ENCODE results near the gene C5. TPM values are rescaled to one million over a fixed set of nuclear protein-coding genes. Genes with fewer than 3 reads are reported as not detected.
A peak's percentile ranks its signal among the peaks of the same experiment; 100 is the strongest.

Gene C5
- polyA plus RNA-seq, 3 donors: 2.7 to 14.1 (median 3.0) TPM

DNA sequence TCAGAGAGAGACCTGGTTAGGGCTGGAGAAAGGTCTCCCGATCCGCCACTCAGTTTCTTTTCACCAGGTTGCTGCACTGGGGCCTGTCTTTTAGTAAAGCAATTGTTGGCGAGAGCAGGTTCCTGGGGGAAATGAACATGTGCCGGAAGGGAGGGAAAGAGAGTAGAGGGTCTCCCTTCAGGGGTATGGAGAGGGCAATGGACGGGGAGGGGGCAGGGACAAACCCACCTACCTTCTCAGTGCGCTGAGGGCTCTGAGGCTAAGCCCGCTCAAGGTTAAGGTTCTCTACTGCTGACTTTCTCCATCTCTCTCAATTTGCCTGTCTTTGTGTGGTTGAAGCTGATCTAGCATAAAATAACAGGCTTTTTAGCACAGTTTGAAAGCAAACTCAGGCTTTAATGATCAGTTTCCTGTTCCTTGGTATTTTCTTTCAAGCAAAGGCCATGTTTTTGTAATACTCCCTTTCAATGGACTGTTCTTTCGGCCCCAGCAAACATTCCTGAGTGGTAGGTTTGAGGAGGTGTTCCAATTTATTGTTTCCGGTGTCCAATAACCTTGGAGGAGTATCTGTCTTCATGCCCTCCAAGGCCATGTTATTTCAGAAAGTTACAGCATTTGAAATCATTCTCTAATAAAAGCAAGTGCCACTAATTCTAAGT lies 98.0 kb downstream of the C5 start:
- 92 to 95% (median 93%) methylated on average over 9 of the region's 9 CpGs for WGBS, 3 donors
- H3K27ac ChIP-seq (ENCODE audit: low read depth, low read length): no peak overlapping the region

DNA sequence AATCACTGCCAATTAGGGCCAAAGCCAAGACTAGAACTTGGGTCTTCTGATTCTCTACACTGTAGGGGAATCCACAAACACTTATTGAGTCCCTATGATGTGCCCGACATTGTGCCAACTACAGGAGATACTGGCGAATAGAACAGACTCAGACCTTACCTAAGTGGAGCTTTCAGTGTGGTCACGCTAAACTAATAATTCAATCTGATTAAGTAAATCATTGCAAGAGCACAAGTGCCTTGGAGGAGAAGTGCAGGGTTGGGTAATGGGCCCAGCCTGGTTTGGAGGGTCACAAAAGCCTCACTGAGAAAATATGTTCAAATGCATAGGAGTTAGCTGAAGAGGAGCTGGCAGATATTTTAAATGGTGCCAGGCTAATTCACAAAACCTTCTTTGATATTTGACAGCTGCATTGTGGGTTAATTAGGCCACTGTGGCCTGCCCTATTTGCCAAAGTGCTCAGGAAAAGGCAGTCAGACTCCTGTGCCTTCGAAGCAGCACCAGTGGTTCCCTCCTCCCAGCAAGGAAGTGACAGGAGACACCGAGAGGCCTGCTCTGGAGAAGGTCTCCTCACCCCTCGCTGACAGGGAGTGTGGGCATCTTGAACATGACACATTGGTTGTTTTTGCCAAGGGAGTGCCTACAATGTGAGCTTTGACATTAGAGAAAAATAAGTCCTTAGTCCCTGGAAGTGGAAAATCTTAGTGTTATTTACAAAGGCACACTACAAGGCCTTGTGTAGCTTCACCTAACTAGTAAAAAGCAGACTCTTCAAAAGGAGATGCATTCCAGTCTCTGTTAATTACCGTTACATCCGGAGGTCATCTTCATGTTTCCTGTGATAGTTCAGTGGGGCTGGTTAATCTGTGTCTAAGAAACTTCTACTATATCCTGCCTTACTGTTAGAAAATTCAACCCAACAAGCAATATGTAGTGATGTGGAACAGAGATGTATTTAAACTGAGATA lies 99.4 kb downstream of the C5 start:
- H3K27ac ChIP-seq (ENCODE audit: low read depth, low read length): no peak overlapping the region
- WGBS, 3 donors: 78 to 81% (median 78%) methylated on average over 8 of the region's 8 CpGs

DNA sequence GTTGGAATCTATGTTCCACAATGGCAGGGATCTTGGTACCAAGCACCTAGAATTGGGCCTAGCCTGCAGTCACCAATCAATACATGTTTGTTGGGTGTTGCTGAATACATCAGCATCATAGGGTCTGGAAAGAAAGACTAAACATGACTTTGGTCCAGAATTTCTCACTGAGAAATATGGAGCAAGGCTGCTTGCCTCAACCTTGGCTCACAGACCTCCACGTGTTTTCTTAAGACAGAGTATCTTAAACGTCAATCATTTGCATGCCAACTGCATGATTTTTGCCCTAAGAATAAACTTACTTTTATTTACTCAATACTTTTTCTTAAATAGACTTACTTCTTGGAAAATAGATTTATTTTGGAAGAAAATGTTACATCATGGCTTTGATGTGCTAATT lies 100.8 kb downstream of the C5 start:
- no peak overlapping the region for H3K27ac ChIP-seq (ENCODE audit: low read depth, low read length)
- WGBS, 3 donors: 54 to 91% (median 89%) methylated on average over 2 of the region's 2 CpGs

DNA sequence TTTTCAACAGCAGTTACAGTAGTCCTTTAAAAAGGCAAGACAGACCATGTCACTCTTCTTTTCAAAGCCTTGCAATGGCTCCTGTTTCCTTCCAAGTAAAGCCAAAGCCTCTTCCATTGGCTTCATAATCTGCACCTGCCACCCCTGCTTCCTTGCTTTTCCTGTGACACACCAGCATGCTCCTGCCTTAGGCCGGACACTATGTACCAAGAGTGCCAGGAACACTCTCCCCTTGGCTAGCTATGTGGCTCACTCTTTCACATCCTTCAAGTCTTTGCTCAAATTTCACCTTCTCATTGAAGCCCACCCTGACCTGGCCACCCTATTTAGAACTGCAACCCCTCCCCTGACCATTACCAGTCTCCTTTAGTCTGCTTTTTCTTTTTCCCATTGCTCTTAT lies 101.3 kb downstream of the C5 start:
- 100% methylated on average over 1 of the region's 1 CpG for WGBS, 3 donors

DNA sequence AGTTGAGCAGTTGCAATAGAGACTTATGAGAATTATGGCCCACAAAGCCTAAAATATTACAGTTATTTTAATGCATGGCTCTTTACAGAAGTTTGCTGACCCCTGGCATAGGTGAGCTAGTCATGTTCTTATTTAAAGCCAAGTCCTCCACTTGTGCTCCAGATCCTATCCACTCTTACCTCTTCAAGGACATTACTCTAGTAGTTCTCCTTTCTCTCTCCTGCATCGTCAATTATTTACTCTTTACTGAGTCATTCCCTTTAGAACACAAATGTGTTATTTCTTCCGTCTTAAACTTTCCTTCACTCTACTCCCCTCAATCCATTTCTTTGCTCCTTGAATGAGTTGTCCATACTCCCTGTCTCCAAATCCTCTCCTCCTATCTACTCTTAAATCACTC lies 102.9 kb downstream of the C5 start:
- 40 to 98% (median 94%) methylated on average over 2 of the region's 2 CpGs for WGBS, 3 donors
- H3K27ac ChIP-seq (ENCODE audit: low read depth, low read length): no peak overlapping the region

More for the DNA sequence above, 101.3 kb downstream of the C5 start:
- no peak overlapping the region for H3K27ac ChIP-seq (ENCODE audit: low read depth, low read length)

DNA sequence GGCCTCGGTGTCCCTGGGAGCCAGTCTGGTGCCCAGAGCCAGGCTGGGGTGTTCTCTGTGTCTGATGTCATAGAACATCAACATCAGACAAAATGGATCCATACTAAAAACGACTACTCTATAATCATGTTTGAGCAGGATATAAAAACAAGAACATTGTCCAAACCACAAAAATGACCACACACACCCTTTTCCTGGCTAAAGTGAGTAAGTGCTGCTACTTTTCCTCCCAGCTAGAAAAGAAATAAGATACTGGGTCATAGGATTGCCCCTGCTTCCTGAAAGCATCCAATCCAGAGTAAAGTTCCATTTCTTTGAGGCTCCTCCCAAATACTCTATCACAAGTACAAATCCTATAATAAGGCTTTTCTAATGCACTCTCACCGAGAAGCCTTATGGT lies 103.8 kb downstream of the C5 start:
- WGBS, 3 donors: 75 to 86% (median 78%) methylated on average over 3 of the region's 3 CpGs
- H3K27ac ChIP-seq (ENCODE audit: low read depth, low read length): no peak overlapping the region

DNA sequence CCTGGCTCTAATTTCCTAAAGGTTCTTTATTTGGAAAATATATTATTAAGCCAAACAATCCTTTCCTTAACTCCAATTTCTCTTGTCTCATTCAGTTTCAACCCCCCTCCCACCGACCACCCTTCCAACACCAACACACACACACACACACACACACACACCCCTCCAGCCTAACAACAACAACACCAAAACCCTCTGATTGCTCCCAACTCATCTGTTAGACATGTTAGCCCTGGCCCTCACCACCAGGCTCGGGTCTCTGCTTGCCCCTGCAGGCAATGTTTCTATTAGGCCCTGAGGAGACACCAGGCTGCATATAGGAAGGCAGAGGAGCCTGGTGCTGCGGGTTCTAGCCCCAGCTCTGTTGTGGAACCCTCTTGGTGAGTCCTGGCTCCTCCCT lies 105.1 kb downstream of the C5 start:
- no peak overlapping the region for H3K27ac ChIP-seq (ENCODE audit: low read depth, low read length)

DNA sequence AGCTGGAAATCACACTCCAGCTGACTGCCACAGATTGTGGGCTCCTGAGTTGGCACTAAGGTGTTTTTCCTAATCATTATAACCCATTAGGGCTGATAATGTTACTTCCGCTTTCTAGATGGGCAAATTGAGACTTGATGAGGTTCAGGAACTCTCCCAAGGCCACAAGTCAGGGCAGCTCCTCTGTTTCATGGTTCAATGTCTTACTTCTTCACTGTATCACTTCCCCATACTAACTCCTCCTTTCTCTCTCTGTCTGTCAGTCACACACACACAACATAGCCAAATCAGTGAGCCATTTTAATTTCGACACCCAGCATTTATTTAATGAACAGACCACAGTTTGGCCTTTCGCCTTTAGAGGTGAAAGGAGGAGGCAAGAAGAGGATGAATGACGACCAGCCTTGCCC lies 105.6 kb downstream of the C5 start:
- 84 to 87% (median 85%) methylated on average over 4 of the region's 4 CpGs for WGBS, 3 donors
- no peak overlapping the region for H3K27ac ChIP-seq (ENCODE audit: low read depth, low read length)

More for the DNA sequence above, 105.1 kb downstream of the C5 start:
- WGBS, 3 donors: 83 to 97% (median 85%) methylated on average over 3 of the region's 3 CpGs

DNA sequence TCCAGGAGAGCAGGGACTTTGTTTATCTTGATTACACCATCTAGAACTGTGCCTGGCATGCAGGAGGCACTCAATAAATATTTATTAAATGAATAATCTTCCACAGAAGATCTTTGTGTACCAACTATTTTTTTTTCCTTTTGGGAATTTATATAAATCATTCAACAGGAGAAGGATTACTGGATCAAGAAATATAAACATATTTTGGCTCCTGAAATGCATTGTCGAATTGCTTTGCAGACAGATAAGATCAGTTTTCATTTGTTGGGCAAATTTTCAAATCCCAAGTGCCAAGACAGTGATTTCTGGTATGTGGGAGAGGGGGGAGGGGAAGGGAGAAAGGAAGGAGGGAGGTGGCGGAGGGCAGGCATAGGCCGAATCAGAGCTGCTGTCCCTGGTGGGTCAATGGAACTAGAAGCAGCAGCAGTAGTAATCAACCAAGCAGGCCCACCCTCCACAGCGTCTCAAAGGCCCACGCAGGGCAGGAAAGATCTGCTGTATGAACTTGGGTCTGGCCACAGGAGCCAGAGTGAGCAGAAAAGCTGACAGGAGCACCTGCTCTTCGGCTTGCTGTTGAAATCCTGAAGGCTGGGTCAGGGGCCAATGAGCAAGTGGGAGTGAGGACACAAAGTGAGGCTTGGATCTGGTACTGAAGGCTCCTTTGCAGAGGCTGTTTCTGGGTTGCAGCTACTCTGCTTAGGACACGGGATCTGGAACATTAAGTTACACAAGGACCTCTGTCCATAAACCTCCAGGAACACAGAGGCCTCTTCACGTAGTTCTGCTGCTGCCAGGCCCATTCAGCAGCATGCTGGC lies 107.7 kb downstream of the C5 start:
- peak overlapping the region; percentile 24 for H3K27ac ChIP-seq (ENCODE audit: low read depth, low read length)
- 48 to 51% (median 49%) methylated on average over 8 of the region's 8 CpGs for WGBS, 3 donors

DNA sequence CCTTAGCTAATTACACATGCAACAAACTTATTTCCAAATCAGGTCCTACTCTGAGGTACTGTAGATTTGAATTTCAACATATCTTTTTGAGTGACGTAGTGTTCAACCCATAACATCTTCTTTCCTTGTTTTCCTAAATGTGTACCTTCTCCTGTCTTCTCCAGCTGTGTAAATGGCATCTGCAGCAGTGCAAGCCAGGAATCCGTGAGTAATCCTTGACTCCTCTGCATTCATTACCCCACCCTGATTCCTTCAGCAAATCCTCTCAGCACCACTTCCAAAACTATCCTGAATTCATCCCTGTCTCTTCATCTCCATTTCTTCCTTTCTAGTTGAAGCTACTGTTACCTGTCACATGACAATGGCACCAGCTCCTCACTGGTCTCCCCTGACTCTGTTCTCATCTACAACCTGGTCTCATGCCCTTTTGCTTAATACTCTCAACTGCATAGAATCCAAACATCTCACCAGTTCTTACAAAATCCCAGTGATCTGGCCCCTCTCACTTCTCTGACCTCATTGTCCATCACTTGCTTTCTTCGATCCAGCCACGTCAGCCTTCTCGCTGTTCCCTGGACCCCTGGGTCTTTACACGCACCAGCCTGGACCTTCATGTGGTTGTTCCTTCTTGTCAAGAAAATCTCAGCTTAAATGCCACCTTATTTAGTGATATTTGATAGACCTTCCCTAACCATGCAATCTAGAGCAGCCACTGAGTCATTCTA lies 108.9 kb downstream of the C5 start:
- WGBS, 3 donors: 64 to 88% (median 69%) methylated on average over 6 of the region's 6 CpGs
- no peak overlapping the region for H3K27ac ChIP-seq (ENCODE audit: low read depth, low read length)

DNA sequence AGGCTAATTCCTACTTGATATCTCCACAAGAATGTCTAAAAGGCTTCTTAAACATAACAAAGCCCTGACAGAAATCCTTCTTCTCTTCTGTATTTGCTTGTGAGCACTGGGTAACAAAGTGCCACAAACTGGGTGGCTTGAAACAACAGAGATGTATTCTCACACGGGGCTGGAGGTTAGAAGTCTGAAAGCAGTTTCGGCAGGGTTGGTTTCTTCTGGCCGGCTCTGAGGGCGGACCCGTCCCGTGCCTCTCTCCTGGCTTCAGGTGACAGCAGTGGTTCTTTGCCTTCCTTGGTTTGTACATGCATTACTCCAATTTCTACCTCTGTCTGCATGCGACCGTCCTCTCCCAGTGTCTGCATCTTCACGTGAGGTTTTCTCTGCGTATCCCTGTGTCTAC lies 109.5 kb downstream of the C5 start:
- 89 to 94% (median 93%) methylated on average over 10 of the region's 10 CpGs for WGBS, 3 donors
- no peak overlapping the region for H3K27ac ChIP-seq (ENCODE audit: low read depth, low read length)

DNA sequence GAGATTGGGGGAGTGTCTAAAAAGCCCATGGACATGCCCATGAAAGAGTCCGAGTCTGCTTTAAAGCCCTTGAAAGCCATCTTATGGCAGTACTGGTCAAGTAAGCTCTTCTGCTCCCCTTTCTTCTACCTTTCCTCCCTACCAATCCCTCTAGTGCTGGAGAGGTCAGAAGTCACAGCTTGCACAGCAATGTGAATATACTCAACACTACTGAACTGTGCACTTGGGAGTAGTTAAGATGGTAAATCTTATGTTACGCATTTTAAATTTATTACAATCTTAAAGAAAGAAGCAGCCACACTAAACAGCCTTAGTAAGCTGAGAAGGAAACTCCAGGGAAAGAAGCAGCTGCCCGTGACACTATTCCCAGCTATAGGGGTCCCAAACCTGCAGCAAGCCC lies 111.2 kb downstream of the C5 start:
- no peak overlapping the region for H3K27ac ChIP-seq (ENCODE audit: low read depth, low read length)
- WGBS, 3 donors: 90 to 96% (median 94%) methylated on average over 3 of the region's 3 CpGs

DNA sequence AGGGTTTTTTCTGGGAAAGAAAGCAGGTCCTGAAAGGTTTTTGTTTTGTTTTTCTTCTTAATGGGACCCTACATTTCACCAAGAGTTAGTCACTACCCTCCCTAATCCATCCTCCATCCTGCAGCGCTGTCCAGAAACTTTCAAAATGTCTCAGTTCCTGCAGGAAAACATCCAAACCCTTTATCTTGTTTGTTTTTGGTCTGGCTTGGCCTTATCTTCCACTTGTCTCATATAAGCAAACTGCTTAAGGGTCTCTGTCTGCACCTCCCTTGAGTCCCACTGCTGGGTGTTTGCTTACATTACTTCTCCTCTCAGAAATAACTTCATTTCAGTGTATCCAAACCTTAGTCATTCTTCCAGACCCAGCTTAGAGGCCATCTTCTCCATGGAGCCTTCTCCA lies 112.5 kb downstream of the C5 start:
- 50 to 78% (median 76%) methylated on average over 1 of the region's 1 CpG for WGBS, 3 donors
- H3K27ac ChIP-seq (ENCODE audit: low read depth, low read length): no peak overlapping the region

DNA sequence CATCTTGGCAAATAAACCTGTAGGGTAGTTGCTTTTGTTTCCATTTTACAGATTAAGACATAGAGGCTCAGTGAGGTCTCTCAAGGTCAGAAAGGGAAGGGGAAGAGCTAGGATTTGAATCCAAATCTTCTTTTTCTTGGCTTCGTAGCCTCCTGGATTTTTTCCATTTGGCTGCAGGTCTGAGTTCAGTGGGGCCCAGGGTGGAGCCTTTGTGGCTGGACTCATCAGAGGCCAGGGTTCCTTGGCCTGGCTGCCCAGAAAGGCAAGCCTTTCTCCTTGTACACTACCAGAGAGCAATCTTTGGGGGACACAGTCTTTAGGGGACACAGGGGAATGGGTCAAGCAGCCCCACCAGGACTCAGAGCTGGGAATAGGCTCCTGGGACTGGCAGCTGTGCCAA lies 112.9 kb downstream of the C5 start:
- H3K27ac ChIP-seq (ENCODE audit: low read depth, low read length): no peak overlapping the region
- WGBS, 3 donors: 48 to 68% (median 59%) methylated on average over 1 of the region's 1 CpG

DNA sequence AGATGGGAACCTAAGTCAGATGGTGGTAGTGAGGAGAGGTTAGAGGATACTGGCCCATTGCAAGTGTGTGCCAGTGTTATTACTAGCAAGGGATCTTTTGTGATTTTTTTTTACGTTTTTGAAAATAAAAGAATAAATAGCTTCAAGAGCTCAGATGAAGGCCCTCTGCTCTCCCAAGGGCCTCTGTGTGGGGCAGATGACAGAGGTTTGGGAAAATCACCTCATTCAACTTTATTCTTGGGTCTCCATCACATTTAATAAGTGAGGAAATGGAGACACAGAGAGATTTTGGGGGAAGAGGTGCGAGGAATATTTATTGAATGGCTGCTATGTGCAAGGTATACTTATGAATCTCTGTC lies 113.3 kb downstream of the C5 start:
- H3K27ac ChIP-seq (ENCODE audit: low read depth, low read length): no peak overlapping the region
- WGBS, 3 donors: 41 to 50% (median 47%) methylated on average over 2 of the region's 2 CpGs

DNA sequence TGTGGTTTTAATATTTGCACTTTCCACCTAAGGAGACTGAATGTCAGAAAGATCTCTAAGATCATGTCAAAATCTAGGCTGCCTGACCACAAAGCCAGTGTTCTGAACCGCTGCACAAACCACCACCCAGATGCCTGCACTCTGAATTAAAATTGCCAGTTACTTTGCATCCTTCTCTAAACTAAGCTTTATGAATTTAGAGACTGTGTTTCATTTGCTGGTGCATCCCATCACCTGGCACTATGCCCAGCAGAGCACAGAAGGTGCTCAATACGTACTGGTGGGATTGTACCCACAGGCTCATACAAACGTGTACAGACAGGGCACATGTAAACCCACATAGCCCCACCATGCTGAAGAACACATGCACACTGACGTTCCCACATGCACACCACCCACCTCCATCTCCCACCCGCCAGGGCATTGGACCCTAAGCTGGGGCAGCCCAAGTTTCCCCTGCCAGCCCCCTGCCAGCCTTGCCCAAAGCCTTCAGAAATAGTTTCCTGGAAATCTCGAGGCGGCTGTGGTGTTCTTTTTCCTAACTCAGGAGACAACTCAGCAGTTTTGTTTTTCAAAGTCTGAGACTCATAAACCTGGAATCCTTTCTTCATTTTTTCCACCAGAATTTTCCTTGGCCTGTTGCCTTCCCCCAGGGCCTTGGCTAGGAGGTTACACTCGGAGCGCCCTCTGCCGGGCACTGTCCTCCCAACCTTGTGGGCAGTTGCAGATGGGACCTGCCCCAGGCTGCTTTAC lies 113.9 kb downstream of the C5 start:
- peak overlapping the region; percentile 25 for H3K27ac ChIP-seq (ENCODE audit: low read depth, low read length)
- WGBS, 3 donors: 7 to 17% (median 9%) methylated on average over 10 of the region's 10 CpGs

DNA sequence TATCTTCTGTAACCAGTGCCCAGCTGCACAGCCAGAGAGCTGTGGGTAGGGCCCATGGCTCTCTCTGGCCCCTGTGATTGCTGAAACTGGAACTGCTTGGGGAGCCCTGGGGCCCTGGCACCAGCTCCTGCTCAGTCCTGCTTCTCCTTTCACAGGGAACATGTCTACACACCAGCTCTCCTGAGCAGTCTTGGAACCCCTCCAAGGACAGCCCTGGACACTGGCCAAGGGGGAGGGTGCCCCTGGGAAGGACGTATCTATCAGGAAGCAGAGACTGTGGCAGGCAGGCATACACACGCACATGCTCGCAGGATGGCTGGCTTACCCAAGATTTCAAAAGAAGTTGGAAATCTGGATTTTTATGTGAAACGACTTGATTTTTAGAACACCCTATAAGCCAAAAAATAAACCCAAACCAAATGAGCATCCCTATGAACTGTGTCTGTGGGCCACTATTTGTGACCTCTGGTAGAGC lies 114.7 kb downstream of the C5 start:
- H3K27ac ChIP-seq (ENCODE audit: low read depth, low read length): peak overlapping the region; percentile 25
- 0 to 8% (median 5%) methylated on average over 4 of the region's 4 CpGs for WGBS, 3 donors

DNA sequence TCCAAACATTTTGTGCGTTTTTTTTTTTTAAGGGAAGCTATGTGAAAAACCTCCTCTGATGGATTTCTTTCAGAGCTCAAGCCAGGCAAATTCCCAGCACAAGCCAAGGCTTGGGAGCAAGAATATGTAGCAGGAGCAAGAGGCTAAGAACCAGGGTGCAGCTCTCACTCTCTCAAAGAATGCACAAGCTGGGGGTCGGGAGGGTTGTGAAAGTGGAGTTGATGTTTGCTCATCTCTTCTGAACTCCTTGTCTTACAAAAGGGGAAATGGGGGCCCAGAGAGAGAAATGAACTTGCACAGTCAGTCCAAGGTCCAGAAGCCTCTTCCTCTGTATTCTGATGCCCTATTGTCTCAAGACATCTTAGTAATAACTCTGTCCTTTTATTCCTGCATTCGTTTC lies 115.8 kb downstream of the C5 start:
- no peak overlapping the region for H3K27ac ChIP-seq (ENCODE audit: low read depth, low read length)
- 23 to 59% (median 29%) methylated on average over 3 of the region's 3 CpGs for WGBS, 3 donors
